Common myeloid progenitor, CD34-positive (primary cell): ENCODE results near the gene COL6A5.

Source experiments
- CTCF ChIA-PET: fragments of 350-600 bp; sonication (Branson Sonifier 250); formaldehyde crosslinking; loops from one replicate; lab custom pipeline; 2021; ENCODE audit warnings: antibody characterized with exemption; lab: Charles Lee
- POLR2A ChIA-PET: fragments of 350-600 bp; sonication (Branson Sonifier 250); formaldehyde crosslinking; loops from one replicate; lab custom pipeline; 2021; ENCODE audit warnings: antibody characterized with exemption; lab: Charles Lee
- DNase-seq, 3 donors: peaks; one replicate each; pipeline versions ENCODE4 v3.0.0 to v3.0.0-alpha.2; 2013
- H3K27ac ChIP-seq, 2 experiments: 1 replicate in 1 of 2; 2 replicates in 1 of 2; pipeline ENCODE4 v1.7.0; 2013; ENCODE audit warnings: inconsistent platforms in 2 of 2, low read length in 2 of 2, mild to moderate bottlenecking in 2 of 2, low read depth in 1 of 2, moderate library complexity in 1 of 2; ENCODE audit not compliant: severe bottlenecking in 2 of 2, insufficient read depth in 1 of 2, poor library complexity in 1 of 2
- H3K27me3 ChIP-seq, 5 experiments: replicated peaks in 2 of 5; 1 replicate in 3 of 5; 2 replicates in 2 of 5; pipeline versions ENCODE4 v1.6.1 to v1.7.0; 2013; ENCODE audit warnings: low read length in 4 of 5, mild to moderate bottlenecking in 2 of 5, moderate library complexity in 2 of 5, inconsistent platforms in 1 of 5; ENCODE audit not compliant: insufficient read depth in 5 of 5, control insufficient read depth in 4 of 5
- H3K36me3 ChIP-seq, 4 experiments: 1 replicate in 2 of 4; 2 replicates in 2 of 4; pipeline versions ENCODE4 v1.6.1 to v1.7.0; 2013; ENCODE audit warnings: low read length in 3 of 4, control low read depth in 1 of 4, mild to moderate bottlenecking in 1 of 4; ENCODE audit not compliant: control insufficient read depth in 4 of 4, insufficient read depth in 4 of 4
- H3K4me1 ChIP-seq, 4 experiments: 1 replicate in 3 of 4; 2 replicates in 1 of 4; pipeline versions ENCODE4 v1.6.1 to v1.7.1; 2013; ENCODE audit warnings: low read length in 3 of 4, mild to moderate bottlenecking in 3 of 4, control low read depth in 1 of 4, inconsistent platforms in 1 of 4, moderate library complexity in 1 of 4; ENCODE audit not compliant: control insufficient read depth in 4 of 4, insufficient read depth in 4 of 4; ENCODE audit errors: control extremely low read depth in 1 of 4
- H3K4me3 ChIP-seq, 7 experiments: 1 replicate in 4 of 7; 2 replicates in 3 of 7; pipeline versions ENCODE4 v1.5.1 to v1.7.0; 2013; ENCODE audit warnings: mild to moderate bottlenecking in 7 of 7, low read length in 6 of 7, moderate library complexity in 6 of 7, inconsistent platforms in 2 of 7, low read depth in 2 of 7, control low read depth in 1 of 7; ENCODE audit not compliant: insufficient read depth in 4 of 7, control insufficient read depth in 1 of 7; ENCODE audit errors: extremely low read depth in 1 of 7
- H3K9me3 ChIP-seq, 5 experiments: 1 replicate in 4 of 5; 2 replicates in 1 of 5; pipeline versions ENCODE4 v1.6.1 to v1.7.1; 2013; ENCODE audit warnings: low read length in 4 of 5, mild to moderate bottlenecking in 2 of 5, inconsistent platforms in 1 of 5, low read depth in 1 of 5, moderate library complexity in 1 of 5; ENCODE audit not compliant: control insufficient read depth in 4 of 5, insufficient read depth in 2 of 5; ENCODE audit errors: control extremely low read depth in 1 of 5
- WGBS: methylation state at CpG from one replicate; pipeline ENCODE4 v1.1.5; 2013; ENCODE audit not compliant: insufficient coverage; 5-methylcytosine and 5-hydroxymethylcytosine counted together

COL6A5 gene

DNA sequence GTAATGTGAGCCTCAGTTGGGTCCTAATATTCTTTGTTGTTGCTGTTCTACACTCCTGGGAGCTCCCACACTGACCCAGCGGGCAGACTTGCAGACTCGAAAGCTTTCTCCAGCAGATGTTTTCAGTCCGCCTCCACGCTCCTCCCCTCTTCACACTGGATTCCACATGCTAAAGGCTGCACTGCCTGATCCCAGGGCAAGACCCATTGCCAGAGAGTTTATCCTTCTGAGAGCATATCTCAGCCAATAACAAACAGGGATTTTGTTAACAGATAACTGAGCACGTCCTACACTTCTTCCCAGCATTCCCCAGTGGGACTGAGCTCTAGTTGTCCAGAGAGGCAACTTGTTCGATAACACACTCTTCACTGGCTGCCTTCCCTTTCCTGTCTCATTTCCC, 163.5 kb downstream of the COL6A5 start:
- WGBS = 69% methylated on average over 5 of the region's 6 CpGs
- H3K4me3 ChIP-seq = no peak overlapping the region

GRCh38 chr3:130514681-130515080, 169.2 kb downstream of the COL6A5 start:
- CTCF ChIA-PET = interaction anchor here (1.3 kb wide), 1 partner anchor 13 kb away, joined by 3 read pairs; no protein-coding TSS in a partner anchor
- POLR2A ChIA-PET = interaction anchor here (0.6 kb wide), 1 partner anchor 38 kb away, joined by 3 read pairs; no protein-coding TSS in a partner anchor
- WGBS = 88% methylated on average over 1 of the region's 1 CpG
- H3K4me3 ChIP-seq = no peak overlapping the region
- no peaks in the 10 kb centered on the region for H3K4me1 ChIP-seq
- no peaks in the 10 kb centered on the region for H3K36me3 ChIP-seq
- no peaks in the 10 kb centered on the region for H3K9me3 ChIP-seq
- no peak for DNase-seq
- H3K27me3 ChIP-seq = peaks cover 13 to 60% (median 24%) of the 10 kb centered on the region in 5 experiments
- H3K27ac ChIP-seq = no peak overlapping the region

More for the DNA sequence above, 163.5 kb downstream of the COL6A5 start:
- Histone ChIP-seq H3K27ac (no peak overlapping the region), H3K27me3 (peaks cover 0 to 23% (median 5%) of the 10 kb centered on the region in 5 experiments), H3K36me3 (no peaks in the 10 kb centered on the region), H3K9me3 (no peaks in the 10 kb centered on the region), H3K4me1 (no peaks in the 10 kb centered on the region)
- DNase-seq = no peak
- POLR2A ChIA-PET = no interaction called here
- CTCF ChIA-PET = no interaction called here

DNA sequence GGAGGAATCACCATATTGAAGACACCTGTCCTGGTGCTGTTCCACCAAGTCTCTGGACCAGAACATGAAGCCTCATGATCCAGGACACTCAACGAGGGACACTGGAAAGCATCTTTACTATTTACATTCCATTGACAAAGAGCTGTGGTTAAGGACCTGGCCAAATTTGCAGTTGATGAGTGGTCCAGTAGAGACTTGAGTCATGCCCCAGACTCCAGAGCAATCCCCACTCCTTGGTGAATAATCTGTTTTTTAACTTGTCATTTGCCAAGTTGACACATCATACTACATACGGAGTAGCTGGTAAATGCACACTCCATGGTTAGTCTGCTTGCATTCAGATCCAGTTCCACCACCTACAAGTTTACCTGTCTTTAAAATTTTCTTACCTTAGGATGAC, 170.3 kb downstream of the COL6A5 start:
- Histone ChIP-seq H3K9me3 (no peaks in the 10 kb centered on the region), H3K4me3 (no peak overlapping the region), H3K27me3 (peaks cover 13 to 66% (median 26%) of the 10 kb centered on the region in 5 experiments), H3K27ac (no peak overlapping the region), H3K4me1 (no peaks in the 10 kb centered on the region), H3K36me3 (no peaks in the 10 kb centered on the region)
- no peak for DNase-seq
- ChIA-PET CTCF (no interaction called here), POLR2A (no interaction called here)
- 100% methylated on average over 2 of the region's 2 CpGs for WGBS

DNA sequence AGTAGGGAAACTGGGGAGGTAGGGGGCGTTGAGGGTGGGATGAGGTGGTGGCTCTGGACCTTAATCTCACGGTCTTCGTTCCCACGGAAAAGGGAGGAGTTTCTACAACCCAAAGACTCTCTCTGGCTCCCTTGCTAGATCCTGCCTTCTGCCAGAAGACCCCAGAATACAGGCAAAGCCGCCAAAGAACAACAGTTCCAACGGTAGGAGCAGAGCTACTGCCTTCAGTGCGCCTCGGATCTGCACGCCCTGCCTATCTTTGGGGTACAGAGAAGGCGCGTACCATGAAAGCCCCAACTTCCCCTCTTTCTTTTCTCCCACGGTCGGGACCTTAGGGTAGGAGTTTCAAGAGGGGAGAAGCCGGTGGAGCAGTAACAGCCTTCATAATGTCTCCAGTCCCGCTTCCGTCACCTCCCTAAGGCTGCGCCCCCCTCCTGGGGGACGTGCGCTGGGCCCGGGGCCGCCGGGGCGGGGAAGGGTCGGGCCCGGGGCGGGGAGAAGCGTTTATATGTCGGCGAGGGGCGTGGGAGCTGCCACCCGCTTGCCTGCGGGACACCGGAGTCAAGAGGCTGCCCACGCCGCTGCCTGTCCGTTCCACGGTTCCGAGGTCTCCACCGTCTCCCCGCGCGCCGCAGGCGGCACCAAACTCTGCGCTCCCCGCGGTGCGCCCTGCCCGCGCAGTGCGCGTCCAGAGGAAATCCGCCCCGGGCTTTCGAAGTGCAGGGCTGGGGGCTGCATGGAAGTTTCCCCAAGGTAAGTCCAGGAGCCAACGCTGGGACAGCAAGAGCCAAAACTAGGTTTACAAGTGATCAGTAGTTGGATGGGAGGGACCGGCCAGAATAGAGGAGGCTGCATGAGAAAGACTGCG, 171.4 kb downstream of the COL6A5 start, which contains the start of gene COL6A6:
Gene COL6A6 (plus strand): TSS at position 533 of the 868 bp plus-strand sequence. CDS start 43,188 bp downstream, outside the sequence.
- 3% methylated on average over 50 of the region's 58 CpGs for WGBS
- no peaks in the 10 kb centered on the region for H3K36me3 ChIP-seq
- H3K27ac ChIP-seq = no peak within 1 kb of the TSS
- POLR2A ChIA-PET = no interaction called here
- peaks cover 13 to 70% (median 26%) of the 10 kb centered on the region in 5 experiments for H3K27me3 ChIP-seq
- peak in 2 of 3 donors; percentile 6 to 17 for DNase-seq
- no peaks in the 10 kb centered on the region for H3K4me1 ChIP-seq
- peak within 1 kb of the TSS in 2 of 7 experiments; percentile 13 to 36 for H3K4me3 ChIP-seq
- CTCF ChIA-PET = no interaction called here
- H3K9me3 ChIP-seq = no peaks in the 10 kb centered on the region

- Histone ChIP-seq H3K4me1 (no peaks in the 10 kb centered on the region), H3K27ac (no peak overlapping the region), H3K9me3 (no peaks in the 10 kb centered on the region), H3K36me3 (no peaks in the 10 kb centered on the region), H3K27me3 (peaks cover 13 to 72% (median 29%) of the 10 kb centered on the region in 5 experiments), H3K4me3 (no peak overlapping the region)
- no peak for DNase-seq
- WGBS = 19% methylated on average over 9 of the region's 11 CpGs
- ChIA-PET CTCF (no interaction called here), POLR2A (no interaction called here)
These were observed 172.1 kb downstream of the COL6A5 start for GRCh38 chr3:130517602-130518001.

DNA sequence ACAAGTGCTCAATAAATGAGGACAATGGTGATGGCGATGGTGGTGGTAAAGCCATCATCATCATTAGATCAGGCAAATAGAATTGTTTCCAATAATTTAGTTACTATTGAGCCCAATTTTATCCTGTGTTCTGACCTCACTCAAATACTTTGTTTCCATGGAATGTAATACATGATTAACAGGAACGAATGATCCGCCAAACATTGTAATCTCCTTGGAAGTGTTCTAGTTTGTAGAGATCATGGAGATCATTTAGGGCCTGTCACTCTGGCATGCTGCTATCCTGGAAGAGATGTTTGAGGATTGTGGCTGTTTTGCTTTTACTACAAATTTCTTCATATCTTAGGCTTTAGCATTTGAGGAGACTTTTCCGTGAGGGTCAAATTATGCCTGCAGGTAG, 174.3 kb downstream of the COL6A5 start:
- no CpG with 5 or more reads among the region's 4 CpGs for WGBS
- Histone ChIP-seq H3K4me1 (no peaks in the 10 kb centered on the region), H3K4me3 (no peak overlapping the region), H3K27me3 (peaks cover 13 to 74% (median 36%) of the 10 kb centered on the region in 5 experiments), H3K36me3 (no peaks in the 10 kb centered on the region), H3K27ac (no peak overlapping the region), H3K9me3 (no peaks in the 10 kb centered on the region)
- CTCF ChIA-PET = no interaction called here
- POLR2A ChIA-PET = no interaction called here
- no peak for DNase-seq

DNA sequence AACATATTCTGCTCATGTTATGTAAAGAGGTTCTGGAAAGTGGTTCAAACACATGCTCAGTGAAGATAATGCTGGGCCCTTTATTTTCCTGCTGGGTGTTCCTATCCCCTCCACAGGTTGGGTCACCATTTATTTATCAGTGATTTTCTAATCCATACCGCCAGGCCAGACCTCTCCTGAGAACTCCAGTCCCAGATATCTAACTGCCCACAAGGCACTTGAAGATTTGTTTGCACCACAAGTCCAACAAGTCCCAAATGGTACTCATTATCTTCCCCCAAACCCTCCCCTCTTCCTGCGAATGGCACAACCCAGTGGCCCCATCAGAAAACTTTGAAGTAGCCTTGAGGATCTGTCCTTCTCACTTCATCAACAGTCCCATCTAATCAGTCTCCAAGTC, 176.9 kb downstream of the COL6A5 start:
- 88% methylated on average over 1 of the region's 2 CpGs for WGBS
- H3K4me1 ChIP-seq = no peaks in the 10 kb centered on the region
- CTCF ChIA-PET = no interaction called here

More for the DNA sequence above, 176.9 kb downstream of the COL6A5 start:
- no peak overlapping the region for H3K27ac ChIP-seq
- no peaks in the 10 kb centered on the region for H3K9me3 ChIP-seq
- no peaks in the 10 kb centered on the region for H3K36me3 ChIP-seq
- H3K27me3 ChIP-seq = peaks cover 10 to 58% (median 21%) of the 10 kb centered on the region in 5 experiments
- POLR2A ChIA-PET = interaction anchor here (0.6 kb wide), 1 partner anchor 122 kb away, joined by 4 read pairs; no protein-coding TSS in a partner anchor
- DNase-seq = no peak
- no peak overlapping the region for H3K4me3 ChIP-seq
